SHP77 (cell line): ENCODE data around the gene FOXL3.
"Not testable (repeated sequence)": the region's sequence is repeated elsewhere in the genome, so short reads cannot be mapped to it uniquely, and the experiment has no call there.

Experiments
- DNase-seq, 2 experiments: peaks; one replicate each; lab custom pipeline; 2025; lab: John Stamatoyannopoulos, UW

Gene FOXL3

GRCh38 chr7:255038-255435 is 34.9 kb upstream of the FOXL3 start:
- no peak for DNase-seq

GRCh38 chr7:255721-256361 is 34.1 kb upstream of the FOXL3 start:
- DNase-seq = no peak

- DNase-seq = no peak
These were observed 33.5 kb upstream of the FOXL3 start for GRCh38 chr7:256461-256940.

- no peak for DNase-seq
These were observed 32.9 kb upstream of the FOXL3 start for GRCh38 chr7:256981-257646.

GRCh38 chr7:257647-257992 is 32.4 kb upstream of the FOXL3 start:
- no peak for DNase-seq

- no peak for DNase-seq
These were observed 31.3 kb upstream of the FOXL3 start for GRCh38 chr7:258476-259190.

GRCh38 chr7:259191-259505 is 30.8 kb upstream of the FOXL3 start:
- DNase-seq = no peak

- no peak for DNase-seq
These were observed 30.1 kb upstream of the FOXL3 start for GRCh38 chr7:259751-260405.

GRCh38 chr7:260441-261281 is 29.3 kb upstream of the FOXL3 start:
- no peak for DNase-seq

GRCh38 chr7:261341-262250 is 28.4 kb upstream of the FOXL3 start:
- DNase-seq = no peak

GRCh38 chr7:262251-262572 is 27.8 kb upstream of the FOXL3 start:
- DNase-seq = no peak

GRCh38 chr7:262631-263311 is 27.2 kb upstream of the FOXL3 start:
- DNase-seq = not testable (repeated sequence)

- not testable (repeated sequence) for DNase-seq
These were observed 26.3 kb upstream of the FOXL3 start for GRCh38 chr7:263483-264351.

GRCh38 chr7:264541-265191 is 25.3 kb upstream of the FOXL3 start:
- DNase-seq = peak in 1 of 2 experiments; percentile 15

GRCh38 chr7:265192-265997 is 24.6 kb upstream of the FOXL3 start:
- no peak for DNase-seq

GRCh38 chr7:265998-266850 is 23.7 kb upstream of the FOXL3 start:
- DNase-seq = no peak
